KOPT-K1 (cell line): ENCODE results near the gene FIS1.

ENCODE experiments used
- H3K27ac ChIP-seq: fragments of 200-600 bp; sonication (generic); 2 replicates; pipeline ENCODE4 v1.5.1; 2016; ENCODE audit warnings: antibody characterized with exemption, mild to moderate bottlenecking, low read depth, low read length; ENCODE audit not compliant: poor library complexity, severe bottlenecking
- H3K36me3 ChIP-seq: fragments of 200-600 bp; sonication (generic); 2 replicates; pipeline ENCODE4 v1.5.1; 2017; ENCODE audit warnings: antibody characterized with exemption, mild to moderate bottlenecking, low read length, moderate library complexity; ENCODE audit not compliant: insufficient read depth
- H3K9me3 ChIP-seq: fragments of 200-600 bp; sonication (generic); 2 replicates; pipeline ENCODE4 v1.5.1; 2017; ENCODE audit warnings: antibody characterized with exemption, low read length, mild to moderate bottlenecking; ENCODE audit not compliant: insufficient read depth, poor library complexity, severe bottlenecking

Gene FIS1

GRCh38 chr7:101226721-101227120 is 18.2 kb downstream of the FIS1 start:
- Histone ChIP-seq H3K27ac (no peak overlapping the region), H3K36me3 (peaks cover 60% of the 10 kb centered on the region), H3K9me3 (no peaks in the 10 kb centered on the region)

GRCh38 chr7:101225650-101226049 is 19.2 kb downstream of the FIS1 start:
- Histone ChIP-seq H3K36me3 (peaks cover 57% of the 10 kb centered on the region), H3K27ac (no peak overlapping the region), H3K9me3 (no peaks in the 10 kb centered on the region)

DNA sequence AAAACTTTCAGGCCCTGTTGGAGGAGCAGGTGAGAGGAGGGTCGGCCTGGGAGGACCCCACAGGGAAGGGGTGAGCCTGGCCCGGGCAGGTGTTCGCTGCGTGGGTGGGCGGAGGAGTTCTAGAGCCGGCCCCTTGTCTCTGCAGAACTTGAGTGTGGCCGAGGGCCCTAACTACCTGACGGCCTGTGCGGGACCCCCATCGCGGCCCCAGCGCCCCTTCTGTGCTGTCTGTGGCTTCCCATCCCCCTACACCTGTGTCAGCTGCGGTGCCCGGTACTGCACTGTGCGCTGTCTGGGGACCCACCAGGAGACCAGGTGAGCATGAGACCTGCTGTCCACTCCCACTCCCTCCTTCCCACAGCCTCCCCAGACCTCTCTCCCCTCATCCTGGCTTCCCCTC is 21.4 kb downstream of the FIS1 start:
- H3K36me3 ChIP-seq, result peaks cover 51% of the 10 kb centered on the region
- H3K9me3 ChIP-seq, result no peaks in the 10 kb centered on the region
- H3K27ac ChIP-seq, result no peak overlapping the region

DNA sequence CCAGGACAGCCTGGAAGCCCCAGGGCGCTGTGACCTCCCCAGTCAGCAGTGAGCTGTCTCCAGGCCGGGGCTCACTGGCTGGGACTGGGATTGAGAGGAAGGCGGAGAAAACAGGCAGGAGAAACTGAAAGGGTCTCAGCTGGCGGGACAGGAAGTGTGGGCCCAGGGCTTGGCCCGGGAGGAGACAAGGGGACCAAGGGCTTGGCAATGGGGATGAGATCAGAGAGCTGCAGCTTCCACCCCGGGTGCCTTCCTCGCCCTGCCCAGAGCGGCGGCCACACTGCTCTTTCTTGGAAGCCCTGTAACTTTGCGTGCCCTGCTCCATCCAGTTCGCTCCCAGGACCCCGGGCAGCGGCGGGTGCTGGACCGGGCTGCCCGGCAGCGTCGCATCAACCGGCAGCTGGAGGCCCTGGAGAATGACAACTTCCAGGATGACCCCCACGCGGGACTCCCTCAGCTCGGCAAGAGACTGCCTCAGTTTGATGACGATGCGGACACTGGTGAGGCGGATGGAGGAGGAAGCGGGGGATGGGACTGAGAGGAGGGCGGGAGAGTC is 22.5 kb downstream of the FIS1 start:
- Histone ChIP-seq H3K27ac (no peak overlapping the region), H3K36me3 (peaks cover 45% of the 10 kb centered on the region), H3K9me3 (no peaks in the 10 kb centered on the region)

DNA sequence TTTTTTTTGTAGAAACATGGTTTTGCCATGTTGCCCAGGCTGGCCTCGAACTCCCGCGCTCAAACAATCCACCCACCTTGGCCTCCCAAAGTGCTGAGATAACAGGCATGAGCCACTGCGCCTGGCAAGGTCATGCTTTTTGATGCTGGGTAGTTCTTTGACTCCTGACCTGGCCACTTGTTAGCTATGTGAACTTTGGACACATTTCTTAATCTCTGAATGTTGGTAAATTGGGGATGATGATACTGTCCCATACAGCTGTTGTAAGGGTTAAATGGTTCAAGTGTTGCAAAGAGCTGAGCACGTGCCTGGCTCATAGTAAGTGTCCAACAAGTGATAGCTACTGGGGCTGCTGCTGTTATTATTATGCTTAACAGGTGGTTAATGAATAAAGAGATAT is 24.6 kb downstream of the FIS1 start:
- H3K9me3 ChIP-seq, result no peaks in the 10 kb centered on the region
- no peak overlapping the region for H3K27ac ChIP-seq
- H3K36me3 ChIP-seq, result peaks cover 29% of the 10 kb centered on the region

- H3K27ac ChIP-seq, result peak overlapping the region; percentile 62
- H3K9me3 ChIP-seq, result no peaks in the 10 kb centered on the region
- peaks cover 11% of the 10 kb centered on the region; the same call in 1 of the 2 replicates for H3K36me3 ChIP-seq
These were observed 26.4 kb downstream of the FIS1 start for GRCh38 chr7:101218236-101219125.

DNA sequence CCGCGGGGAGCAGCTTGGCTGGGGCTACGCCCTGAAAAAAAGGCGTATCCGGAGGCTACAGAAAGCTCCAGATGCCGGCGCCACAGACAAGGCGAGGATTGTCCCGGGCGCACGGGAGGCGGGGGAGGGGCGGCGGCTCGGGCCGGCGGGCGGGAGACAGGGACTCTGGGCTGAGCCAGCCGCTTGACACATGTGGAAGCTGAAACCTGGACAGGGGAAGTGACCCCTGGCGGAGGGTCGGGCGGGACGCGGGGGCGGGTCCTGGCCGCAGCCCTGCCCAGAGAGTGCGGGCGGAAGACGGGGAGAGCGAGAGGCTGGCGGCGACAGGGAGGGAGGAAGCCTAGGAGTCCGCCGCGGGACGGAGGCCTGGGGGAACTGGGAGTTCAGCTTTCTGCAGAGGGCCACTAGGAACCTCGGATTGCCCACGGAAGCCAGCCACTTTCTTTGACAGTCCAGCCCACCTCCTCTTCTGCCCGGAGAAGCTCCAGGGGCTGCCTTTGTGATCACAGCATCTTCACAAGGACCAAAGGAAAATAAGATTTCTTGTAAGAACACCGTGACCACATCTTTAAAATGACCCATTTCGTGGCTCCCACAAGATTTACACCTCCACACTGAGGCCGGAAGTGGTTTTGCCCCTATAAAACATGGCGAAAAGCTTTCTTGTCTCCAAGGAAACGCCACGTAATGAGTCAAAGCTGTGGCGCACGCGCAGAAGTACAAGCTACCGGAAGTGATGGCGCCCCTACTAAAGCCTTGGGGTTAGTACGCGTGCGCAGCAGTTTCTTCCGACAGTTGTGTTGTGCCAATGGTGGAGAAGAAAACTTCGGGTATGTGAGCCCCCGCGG is 27.3 kb downstream of the FIS1 start, which contains the start of the genes PLOD3 and ZNHIT1:
Gene PLOD3 (minus strand): TSS at position 194 of the 848 bp plus-strand sequence. CDS start 307 bp downstream, outside the sequence.
Gene ZNHIT1 (plus strand): TSS at position 778 of the 848 bp plus-strand sequence. CDS start 31 bp downstream, at position 809.
- H3K27ac ChIP-seq, result peak within 1 kb of the TSS; percentile 62
- peaks cover 2% of the 10 kb centered on the region; the same call in 1 of the 2 replicates for H3K36me3 ChIP-seq
- no peaks in the 10 kb centered on the region for H3K9me3 ChIP-seq

GRCh38 chr7:101216860-101217387 is 28.0 kb downstream of the FIS1 start:
- no peaks in the 10 kb centered on the region for H3K9me3 ChIP-seq
- no peak overlapping the region for H3K27ac ChIP-seq
- no peaks in the 10 kb centered on the region for H3K36me3 ChIP-seq

DNA sequence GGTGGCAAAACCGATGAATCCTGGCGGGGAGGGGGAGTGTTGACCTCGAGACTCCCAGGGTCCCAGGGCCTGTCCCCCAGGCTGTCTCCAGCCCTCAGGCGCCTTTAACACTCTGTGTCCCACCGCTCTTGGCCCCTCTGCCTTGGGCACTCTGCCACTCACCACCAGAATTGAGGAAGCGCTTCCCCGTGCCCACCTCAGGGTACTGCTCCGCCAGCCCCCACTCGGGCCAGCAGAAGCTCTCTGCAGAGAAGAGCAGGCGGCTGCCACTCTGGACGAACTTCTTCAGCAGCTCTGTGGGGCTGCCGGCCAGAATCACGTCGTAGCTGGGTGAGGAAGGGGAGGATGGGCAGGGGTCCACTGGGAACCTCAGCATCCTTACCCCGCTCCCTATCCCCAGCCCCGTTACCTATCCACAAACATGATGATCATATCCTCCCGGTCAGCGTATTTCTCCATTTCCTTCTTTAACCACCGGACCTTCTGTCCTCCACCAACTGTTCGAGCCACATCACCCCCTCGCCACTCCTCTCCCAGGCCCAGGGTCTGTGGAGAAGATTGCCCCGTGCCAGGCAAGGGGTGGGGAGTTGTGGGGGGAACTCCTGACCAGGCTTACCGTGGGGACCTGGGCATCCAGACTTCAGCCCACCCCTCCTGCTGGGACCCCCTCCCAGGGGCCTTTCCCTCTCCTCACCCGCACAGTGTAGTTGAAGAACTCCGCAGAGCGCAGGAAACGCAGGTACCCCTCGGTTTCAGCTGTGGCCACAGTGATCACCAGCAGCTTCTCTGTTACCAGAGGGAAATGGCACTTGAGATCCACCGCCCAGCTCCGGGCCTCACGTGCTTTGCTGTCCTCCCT is 28.7 kb downstream of the FIS1 start:
- Histone ChIP-seq H3K36me3 (no peaks in the 10 kb centered on the region), H3K9me3 (no peaks in the 10 kb centered on the region), H3K27ac (no peak overlapping the region)

DNA sequence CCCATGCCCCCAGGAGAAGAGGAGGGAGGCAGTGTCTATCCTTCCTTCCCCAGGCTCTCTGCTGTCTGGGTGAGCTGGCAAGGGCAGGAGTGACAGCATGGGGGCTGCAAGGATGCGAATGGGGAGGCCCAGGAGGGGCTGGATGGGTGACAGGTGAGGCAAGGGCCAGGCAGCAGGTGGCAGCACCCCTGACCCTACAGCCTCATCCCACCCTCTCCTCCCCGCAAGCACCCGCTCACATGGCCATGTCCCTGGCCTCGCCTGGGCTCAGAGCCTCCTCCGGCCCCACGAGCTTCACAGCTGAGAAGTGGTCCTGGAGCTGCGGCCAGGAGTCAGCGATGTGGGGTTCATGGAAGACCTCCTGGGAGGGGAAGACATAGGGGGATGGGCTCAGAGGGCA is 32.9 kb downstream of the FIS1 start:
- Histone ChIP-seq H3K9me3 (no peaks in the 10 kb centered on the region), H3K36me3 (no peaks in the 10 kb centered on the region), H3K27ac (no peak overlapping the region)

DNA sequence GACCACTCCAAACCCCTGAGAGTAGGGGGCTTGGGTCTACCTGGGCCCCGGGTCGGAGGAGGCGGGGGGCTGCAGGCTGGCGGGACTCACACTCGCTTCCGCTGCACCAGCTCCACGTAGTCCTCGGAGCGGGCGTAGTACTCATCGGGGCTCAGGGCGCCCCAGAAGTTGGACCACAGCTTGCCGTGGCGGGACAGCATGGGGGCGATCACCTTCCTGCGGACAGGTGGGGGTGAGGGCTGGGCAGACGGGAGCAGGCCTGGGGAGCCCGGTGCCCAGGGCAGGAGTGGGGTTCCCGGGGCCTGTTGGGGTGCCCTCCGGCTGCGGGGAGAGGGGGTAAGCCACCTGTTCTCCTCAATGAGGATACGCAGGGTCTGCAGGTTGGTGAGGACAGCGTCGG is 33.4 kb downstream of the FIS1 start:
- H3K36me3 ChIP-seq, result no peaks in the 10 kb centered on the region
- no peak overlapping the region for H3K27ac ChIP-seq

DNA sequence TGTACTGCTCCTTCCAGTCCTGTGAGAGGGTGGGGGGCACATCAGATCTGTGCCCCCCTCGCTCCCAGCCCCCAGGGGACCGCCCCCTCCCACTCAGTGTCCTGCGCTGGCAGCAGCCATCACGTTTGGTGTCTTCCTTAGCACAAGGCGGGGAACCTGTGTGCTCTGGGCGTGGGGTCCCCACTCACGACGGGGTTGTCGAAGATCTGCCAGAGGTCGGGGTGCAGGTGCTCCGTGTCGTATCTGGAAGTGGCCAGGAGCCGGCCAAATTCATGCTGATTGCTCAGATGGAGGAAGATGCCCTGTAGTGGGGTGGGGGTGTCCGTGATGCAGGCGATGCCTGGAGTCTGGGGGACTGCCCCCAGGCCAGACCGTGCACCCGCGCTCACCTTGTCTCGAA is 34.7 kb downstream of the FIS1 start:
- H3K36me3 ChIP-seq, result no peaks in the 10 kb centered on the region
- H3K9me3 ChIP-seq, result no peaks in the 10 kb centered on the region
- no peak overlapping the region for H3K27ac ChIP-seq

More for the DNA sequence above, 33.4 kb downstream of the FIS1 start:
- no peaks in the 10 kb centered on the region for H3K9me3 ChIP-seq

DNA sequence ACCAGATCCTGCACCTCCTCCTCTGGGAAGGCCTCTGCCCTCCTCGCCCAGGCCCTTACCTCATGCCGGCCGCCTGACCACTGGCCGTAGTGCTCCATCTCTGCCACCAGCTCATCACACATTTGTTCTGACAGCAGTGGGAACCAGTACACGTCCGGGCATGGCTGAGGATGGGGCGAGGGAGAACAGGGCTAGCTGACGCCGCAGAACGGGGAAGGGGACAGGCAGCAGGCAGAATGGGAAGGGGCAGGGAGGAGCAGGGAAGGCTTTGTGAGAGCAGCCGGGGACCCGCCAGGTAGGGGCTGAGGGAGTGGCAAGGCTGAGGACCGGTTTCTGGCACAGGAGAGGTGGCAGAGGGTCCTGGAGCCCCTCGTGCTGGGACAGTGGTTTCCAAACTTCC is 36.1 kb downstream of the FIS1 start:
- H3K36me3 ChIP-seq, result no peaks in the 10 kb centered on the region
- no peak overlapping the region for H3K27ac ChIP-seq
- H3K9me3 ChIP-seq, result no peaks in the 10 kb centered on the region

DNA sequence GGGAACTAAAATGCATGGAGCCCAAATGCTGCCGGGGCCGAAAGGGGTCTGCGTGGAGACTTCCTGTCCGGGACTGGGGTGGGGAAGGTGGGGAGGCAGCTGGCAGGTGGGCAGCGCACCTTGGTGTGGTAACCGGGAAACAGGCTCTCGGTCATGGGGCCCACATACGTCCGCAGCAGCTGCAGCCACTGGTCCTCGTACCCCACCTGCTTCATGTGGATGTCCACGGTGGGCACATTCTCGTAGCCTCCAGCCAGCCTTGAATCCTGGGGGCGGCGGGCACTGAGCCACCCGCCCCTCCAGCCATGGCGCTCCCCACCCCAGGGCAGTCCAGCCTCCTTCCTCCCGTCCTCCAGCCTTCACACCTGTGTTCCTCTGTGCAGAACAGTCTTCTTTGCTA is 37.4 kb downstream of the FIS1 start:
- H3K27ac ChIP-seq, result no peak overlapping the region
- H3K9me3 ChIP-seq, result no peaks in the 10 kb centered on the region
- no peaks in the 10 kb centered on the region for H3K36me3 ChIP-seq
